Caco-2 (cell line): ENCODE results near the gene SLC39A7. TPM values are rescaled to one million over a fixed set of nuclear protein-coding genes. Genes with fewer than 3 reads are reported as not detected.

Source experiments
- BruUV-seq: library from RNA; stranded (reverse); fragments of 400-500 nt; replicated peaks from 2 replicates; lab custom pipeline; 2021; lab: Mats Ljungman, UMichigan
- CTCF ChIA-PET: fragments of 300-600 bp; sonication (Branson Sonifier 250); formaldehyde crosslinking; loops from one replicate; lab custom pipeline; 2022; ENCODE audit warnings: antibody characterized with exemption; lab: Charles Lee
- POLR2A ChIA-PET: fragments of 300-600 bp; sonication (Branson Sonifier 250); formaldehyde crosslinking; loops from one replicate; lab custom pipeline; 2022; ENCODE audit warnings: antibody characterized with exemption; lab: Charles Lee
- DNase-seq, 2 experiments: peaks; one replicate each; pipeline versions ENCODE4 v3.0.0 to v3.0.0-alpha.2; 2020 to 2022
- H3K27me3 ChIP-seq: replicated peaks from 2 replicates; pipeline ENCODE4 v1.6.0; 2011; ENCODE audit warnings: low read length; ENCODE audit not compliant: control insufficient read depth, insufficient read depth
- H3K36me3 ChIP-seq: 2 replicates; pipeline ENCODE4 v1.5.1; 2011; ENCODE audit warnings: low read length; ENCODE audit not compliant: control insufficient read depth, insufficient read depth
- H3K4me1 ChIP-seq: fragments of 250-450 bp; sonication (Bioruptor Pico); 2 replicates; pipeline ENCODE4 v1.5.1; 2020; ENCODE audit warnings: mild to moderate bottlenecking
- H3K4me3 ChIP-seq: 2 replicates; pipeline ENCODE4 v1.5.1; 2011; ENCODE audit warnings: low read depth, mild to moderate bottlenecking, control low read depth, low read length
- H3K9me3 ChIP-seq: fragments of 250-450 bp; sonication (Bioruptor Pico); 2 replicates; pipeline ENCODE4 v1.5.1; 2020; ENCODE audit warnings: mild to moderate bottlenecking, moderate library complexity
- H3K27ac Mint-ChIP-seq: one replicate; pipeline ENCODE4 v1.8.0; 2022; ENCODE audit warnings: mixed read lengths; ENCODE audit not compliant: unreplicated experiment
- H3K27me3 Mint-ChIP-seq: one replicate; pipeline ENCODE4 v1.8.0; 2022; ENCODE audit warnings: mixed read lengths; ENCODE audit not compliant: insufficient read depth, unreplicated experiment
- H3K36me3 Mint-ChIP-seq: one replicate; pipeline ENCODE4 v1.8.0; 2022; ENCODE audit warnings: mild to moderate bottlenecking, mixed read lengths; ENCODE audit not compliant: insufficient read depth, unreplicated experiment
- H3K4me1 Mint-ChIP-seq: one replicate; pipeline ENCODE4 v1.8.0; 2022; ENCODE audit warnings: low read depth, mixed read lengths; ENCODE audit not compliant: unreplicated experiment
- H3K4me3 Mint-ChIP-seq: one replicate; pipeline ENCODE4 v1.8.0; 2022; ENCODE audit warnings: mild to moderate bottlenecking, moderate library complexity, mixed read lengths; ENCODE audit not compliant: unreplicated experiment
- H3K9me3 Mint-ChIP-seq: one replicate; pipeline ENCODE4 v1.8.0; 2022; ENCODE audit warnings: mixed read lengths; ENCODE audit not compliant: unreplicated experiment
- intact Hi-C: fragments of 100-400 bp; cut with micrococcal nuclease; formaldehyde crosslinking; loops from one replicate; pipeline ENCODE4 v1.10.0; 2022; ENCODE audit not compliant: unreplicated experiment
- microRNA-seq: library from miRNA; unstranded; fragments of <30 nt; microRNA quantifications from one replicate; pipeline ENCODE4 v1.2.0, GENCODE V29; 2022
- total RNA-seq: library from RNA; stranded (reverse); gene quantifications from 2 replicates; pipeline ENCODE4 v1.2.3, GENCODE V29; 2022
- TF ChIP-seq, protein P1 (sequence below), 2 experiments: fragments of 200-600 bp in 1 of 2; IDR thresholded peaks; 1 replicate in 1 of 2; 2 replicates in 1 of 2; pipeline versions ENCODE4 v1.5.1 to v1.8.0; 2011 to 2022; ENCODE audit warnings: antibody characterized with exemption in 1 of 2, control low read depth in 1 of 2, inconsistent platforms in 1 of 2, low read depth in 1 of 2, low read length in 1 of 2, mild to moderate bottlenecking in 1 of 2, moderate library complexity in 1 of 2; ENCODE audit not compliant: insufficient read depth in 1 of 2, severe bottlenecking in 1 of 2, unreplicated experiment in 1 of 2

SLC39A7 gene
- total RNA-seq, 1 experiment from 2014 or later, result 140 TPM

- no peak overlapping the region for H3K27ac Mint-ChIP-seq
- Histone ChIP-seq H3K4me3 (no peak overlapping the region), H3K4me1 (peaks cover 5% of the 10 kb centered on the region; the same call in 1 of the 2 replicates), H3K36me3 (no peaks in the 10 kb centered on the region), H3K9me3 (no peaks in the 10 kb centered on the region), H3K27me3 (no peaks in the 10 kb centered on the region)
- no peak for DNase-seq
- peaks cover 37% of the 10 kb centered on the region for H3K36me3 Mint-ChIP-seq
- peaks cover 10% of the 10 kb centered on the region for H3K4me1 Mint-ChIP-seq
- no peak overlapping the region for H3K4me3 Mint-ChIP-seq
- POLR2A ChIA-PET, result no interaction called here
- no peaks in the 10 kb centered on the region for H3K9me3 Mint-ChIP-seq
- CTCF ChIA-PET, result no interaction called here
- intact Hi-C loops, result no loop called here
- BruUV-seq, result no TSS peak
- TF ChIP-seq, protein P1, sequence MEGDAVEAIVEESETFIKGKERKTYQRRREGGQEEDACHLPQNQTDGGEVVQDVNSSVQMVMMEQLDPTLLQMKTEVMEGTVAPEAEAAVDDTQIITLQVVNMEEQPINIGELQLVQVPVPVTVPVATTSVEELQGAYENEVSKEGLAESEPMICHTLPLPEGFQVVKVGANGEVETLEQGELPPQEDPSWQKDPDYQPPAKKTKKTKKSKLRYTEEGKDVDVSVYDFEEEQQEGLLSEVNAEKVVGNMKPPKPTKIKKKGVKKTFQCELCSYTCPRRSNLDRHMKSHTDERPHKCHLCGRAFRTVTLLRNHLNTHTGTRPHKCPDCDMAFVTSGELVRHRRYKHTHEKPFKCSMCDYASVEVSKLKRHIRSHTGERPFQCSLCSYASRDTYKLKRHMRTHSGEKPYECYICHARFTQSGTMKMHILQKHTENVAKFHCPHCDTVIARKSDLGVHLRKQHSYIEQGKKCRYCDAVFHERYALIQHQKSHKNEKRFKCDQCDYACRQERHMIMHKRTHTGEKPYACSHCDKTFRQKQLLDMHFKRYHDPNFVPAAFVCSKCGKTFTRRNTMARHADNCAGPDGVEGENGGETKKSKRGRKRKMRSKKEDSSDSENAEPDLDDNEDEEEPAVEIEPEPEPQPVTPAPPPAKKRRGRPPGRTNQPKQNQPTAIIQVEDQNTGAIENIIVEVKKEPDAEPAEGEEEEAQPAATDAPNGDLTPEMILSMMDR (IDR thresholded peaks at IDR 0.05; ENCODE audit: insufficient read depth in 1 of 2, low read depth in 1 of 2, low read length in 1 of 2, severe bottlenecking in 1 of 2, unreplicated experiment in 1 of 2), result no peak
- H3K27me3 Mint-ChIP-seq, result no peaks in the 10 kb centered on the region
Measured at GRCh38 chr6:33252759-33253158, 52.1 kb downstream of the SLC39A7 start.

Small RNAs within 50 kb of the gene (microRNA-seq; reads per million reads assigned to microRNA genes)
- gene MIR219A1, result 4.3 reads per million, percentile 29 among the genes with 10 or more reads in this experiment

Other genes starting within 250 kb of the SLC39A7 start
- 1.6 and 2.1 TPM in 2 replicates for gene HLA-DMA, start 247.8 kb upstream of the SLC39A7 start, total RNA-seq
- 199 and 200 TPM in 2 replicates for gene BRD2, start 232.3 kb upstream of the SLC39A7 start, total RNA-seq
- not detected in 2 replicates for gene HLA-DOA, start 191.3 kb upstream of the SLC39A7 start, total RNA-seq
- not detected in 2 replicates for gene HLA-DPA1, start 127.2 kb upstream of the SLC39A7 start, total RNA-seq
- gene HLA-DPB1, start 124.9 kb upstream of the SLC39A7 start, total RNA-seq, result not detected in 2 replicates
- gene COL11A2, start 8.4 kb upstream of the SLC39A7 start, total RNA-seq, result 1.3 and 1.5 TPM in 2 replicates
- gene RXRB, start 202 bp upstream of the SLC39A7 start, total RNA-seq, result 29.5 and 30.4 TPM in 2 replicates
- 10.0 and 12.5 TPM in 2 replicates for gene HSD17B8, start 3.8 kb downstream of the SLC39A7 start, total RNA-seq
- 31.3 and 32.0 TPM in 2 replicates for gene RING1, start 7.6 kb downstream of the SLC39A7 start, total RNA-seq
- gene VPS52, start 71.0 kb downstream of the SLC39A7 start, total RNA-seq, result 55.1 and 55.6 TPM in 2 replicates
- 2,340 and 2,366 TPM in 2 replicates for gene RPS18, start 71.2 kb downstream of the SLC39A7 start, total RNA-seq
- 0.34 and 0.67 TPM in 2 replicates for gene B3GALT4, start 76.3 kb downstream of the SLC39A7 start, total RNA-seq
- gene WDR46, start 88.4 kb downstream of the SLC39A7 start, total RNA-seq, result 58.2 and 62.2 TPM in 2 replicates
- 65.9 and 81.8 TPM in 2 replicates for gene PFDN6, start 88.7 kb downstream of the SLC39A7 start, total RNA-seq
- 70.7 and 71.3 TPM in 2 replicates for gene RGL2, start 98.1 kb downstream of the SLC39A7 start, total RNA-seq
- gene TAPBP, start 113.2 kb downstream of the SLC39A7 start, total RNA-seq, result 36.7 and 43.9 TPM in 2 replicates
- gene ZBTB22, start 116.9 kb downstream of the SLC39A7 start, total RNA-seq, result 11.5 and 12.6 TPM in 2 replicates
- gene DAXX, start 122.1 kb downstream of the SLC39A7 start, total RNA-seq, result 46.1 and 48.2 TPM in 2 replicates
- gene KIFC1, start 191.0 kb downstream of the SLC39A7 start, total RNA-seq, result 65.3 and 65.4 TPM in 2 replicates
- gene PHF1, start 210.1 kb downstream of the SLC39A7 start, total RNA-seq, result 23.6 and 26.4 TPM in 2 replicates
- gene CUTA, start 217.2 kb downstream of the SLC39A7 start, total RNA-seq, result 166 and 177 TPM in 2 replicates
- 17.1 and 18.3 TPM in 2 replicates for gene SYNGAP1, start 219.2 kb downstream of the SLC39A7 start, total RNA-seq